Cardiac muscle cell (in vitro differentiated cells and primary cell): Measurements from ENCODE around the gene SRCAP. TPM values are rescaled to one million over a fixed set of nuclear protein-coding genes. Genes with fewer than 3 reads are reported as not detected.

ENCODE experiments used
- DNase-seq, 2 donors: peaks; one replicate each; pipeline versions ENCODE4 v3.0.0 to v3.0.0-alpha.2; 2010 to 2017; ENCODE audit warnings: low read depth in 1 of 2, low spot score in 1 of 2
- H3K27ac ChIP-seq: fragments of 200-600 bp; sonication (generic); 2 replicates; pipeline ENCODE4 v1.5.1; 2016
- H3K27me3 ChIP-seq: fragments of 200-600 bp; sonication (generic); 2 replicates; pipeline ENCODE4 v1.6.0; 2016; ENCODE audit warnings: control low read depth
- H3K36me3 ChIP-seq: fragments of 200-600 bp; sonication (generic); 2 replicates; pipeline ENCODE4 v1.5.1; 2016; ENCODE audit warnings: control low read depth
- H3K4me1 ChIP-seq: fragments of 200-600 bp; sonication (generic); 2 replicates; pipeline ENCODE4 v1.8.1; 2017; ENCODE audit warnings: low read depth, mild to moderate bottlenecking, mixed run types
- H3K4me3 ChIP-seq: fragments of 200-600 bp; sonication (generic); 2 replicates; pipeline ENCODE4 v1.5.1; 2016; ENCODE audit warnings: mild to moderate bottlenecking
- H3K9me3 ChIP-seq: fragments of 200-600 bp; sonication (generic); 2 replicates; pipeline ENCODE4 v1.5.1; 2017; ENCODE audit warnings: low read depth, mild to moderate bottlenecking, control low read depth
- CTCF ChIP-seq: IDR thresholded peaks from 2 replicates; pipeline ENCODE4 v1.5.1; 2012; ENCODE audit warnings: low read depth, mild to moderate bottlenecking, low read length
- polyA plus RNA-seq: library from polyadenylated mRNA; unstranded; fragments of >200 nt; fragmentation: Nextera tagmentation; extraction: Ambion mirVana; gene quantifications from 2 replicates; pipeline ENCODE4 v1.2.1, GENCODE V29; 2016
- total RNA-seq: library from RNA; depleted of rRNA; stranded (reverse); fragments of >200 nt; gene quantifications from 2 replicates; pipeline ENCODE4 v1.2.3, GENCODE V29; 2016

The SRCAP gene
- total and polyA plus RNA-seq, 2 experiments from 2014 or later, result 20.9 to 42.9 TPM

- no peak for TF ChIP-seq CTCF
- H3K36me3 ChIP-seq, result peaks cover 12% of the 10 kb centered on the region
- peak overlapping the region; percentile 55 for H3K27ac ChIP-seq
Observed at GRCh38 chr16:30656974-30657865, 41.8 kb upstream of the SRCAP start.

GRCh38 chr16:30657866-30658730 lies 40.9 kb upstream of the SRCAP start, which contains the start of gene FBRS:
FBRS (plus strand) TSS chr16:30658431; CDS start chr16:30659519, 1,088 bp downstream.
- Histone ChIP-seq H3K36me3 (peaks cover 17% of the 10 kb centered on the region), H3K4me3 (peak within 1 kb of the TSS; percentile 95), H3K27ac (peak within 1 kb of the TSS; percentile 96), H3K27me3 (no peaks in the 10 kb centered on the region), H3K4me1 (peaks cover 8% of the 10 kb centered on the region), H3K9me3 (no peaks in the 10 kb centered on the region)
- peak; percentile 79 for TF ChIP-seq CTCF
- peak; percentile 100 for DNase-seq

More at GRCh38 chr16:30656974-30657865, 41.8 kb upstream of the SRCAP start:
- no peak for DNase-seq
- Histone ChIP-seq H3K4me1 (peaks cover 8% of the 10 kb centered on the region), H3K9me3 (no peaks in the 10 kb centered on the region), H3K4me3 (peak overlapping the region; percentile 24), H3K27me3 (no peaks in the 10 kb centered on the region)

GRCh38 chr16:30658731-30659506 lies 40.1 kb upstream of the SRCAP start:
- peak; percentile 93 to 99 for DNase-seq
- H3K4me1 ChIP-seq, result peaks cover 8% of the 10 kb centered on the region
- H3K4me3 ChIP-seq, result peak overlapping the region; percentile 95
- peak; percentile 16 for TF ChIP-seq CTCF
- peaks cover 18% of the 10 kb centered on the region for H3K36me3 ChIP-seq
- no peaks in the 10 kb centered on the region for H3K27me3 ChIP-seq
- H3K27ac ChIP-seq, result peak overlapping the region; percentile 96
- no peaks in the 10 kb centered on the region for H3K9me3 ChIP-seq

GRCh38 chr16:30659507-30660423 lies 39.2 kb upstream of the SRCAP start:
- H3K4me3 ChIP-seq, result peak overlapping the region; percentile 95
- DNase-seq, result no peak
- peaks cover 8% of the 10 kb centered on the region for H3K4me1 ChIP-seq
- H3K27ac ChIP-seq, result peak overlapping the region; percentile 96
- no peak for TF ChIP-seq CTCF
- peaks cover 18% of the 10 kb centered on the region for H3K36me3 ChIP-seq
- no peaks in the 10 kb centered on the region for H3K27me3 ChIP-seq
- no peaks in the 10 kb centered on the region for H3K9me3 ChIP-seq
